Sigmoid colon (tissue), 7 donors: Measurements from ENCODE around the gene RTTN. TPM values are rescaled to one million over a fixed set of nuclear protein-coding genes. Genes with fewer than 3 reads are reported as not detected.

Source experiments
- DNase-seq: peaks from one replicate; pipeline ENCODE4 v3.0.0-alpha.2; 2019
- H3K27ac ChIP-seq, 4 donors: fragments of 200-600 bp; sonication (generic); one replicate each; pipeline ENCODE4 v1.5.1; 2016 to 2019; ENCODE audit warnings: mild to moderate bottlenecking in 1 of 4
- H3K27me3 ChIP-seq, 3 donors: fragments of 200-600 bp; sonication (generic); one replicate each; pipeline ENCODE4 v1.5.1; 2019; ENCODE audit warnings: mild to moderate bottlenecking in 1 of 3
- H3K36me3 ChIP-seq, 4 donors: fragments of 200-600 bp; sonication (generic); one replicate each; pipeline ENCODE4 v1.5.1; 2016 to 2019
- H3K4me1 ChIP-seq, 4 donors: fragments of 200-600 bp; sonication (generic); one replicate each; pipeline ENCODE4 v1.5.1; 2017 to 2019
- H3K4me3 ChIP-seq, 4 donors: fragments of 200-600 bp; sonication (generic); one replicate each; pipeline ENCODE4 v1.5.1; 2017 to 2019; ENCODE audit warnings: mild to moderate bottlenecking in 2 of 4, moderate library complexity in 1 of 4
- H3K9me3 ChIP-seq, 4 donors: fragments of 200-600 bp in 3 of 4; sonication (generic) in 3 of 4; one replicate each; pipeline versions ENCODE4 v1.5.1 to v1.6.1; 2013 to 2019
- EP300 ChIP-seq, 4 donors: sonication (generic); formaldehyde crosslinking; IDR thresholded peaks; one replicate each; pipeline ENCODE4 v1.6.1; 2017; ENCODE audit warnings: antibody characterized with exemption in 4 of 4
- POLR2A ChIP-seq, 2 donors: fragments of 450-650 bp; IDR thresholded peaks; one replicate each; pipeline ENCODE4 v1.6.1; 2016; ENCODE audit warnings: antibody characterized with exemption in 2 of 2, mild to moderate bottlenecking in 2 of 2, moderate library complexity in 2 of 2
- POLR2AphosphoS5 ChIP-seq, 4 donors: sonication (generic); formaldehyde crosslinking; IDR thresholded peaks; one replicate each; pipeline ENCODE4 v1.6.1; 2017; ENCODE audit warnings: antibody characterized with exemption in 4 of 4
- WGBS, 2 donors: extraction: QIAGEN DNeasy Blood & Tissue Kit; methylation state at CpG; one replicate each; pipeline ENCODE4 v1.1.7; 2013; 5-methylcytosine and 5-hydroxymethylcytosine counted together
- intact Hi-C: fragments of 100-400 bp; cut with DNase I; formaldehyde crosslinking; loops from one replicate; pipeline ENCODE4 v1.15.1; 2023
- polyA plus RNA-seq, 3 donors: library from polyadenylated mRNA; stranded (reverse); fragments of 200-250 nt; gene quantifications; one replicate each; pipeline ENCODE4 v1.2.3, GENCODE V29; 2013
- total RNA-seq, 4 donors: library from RNA; depleted of rRNA; stranded (reverse); fragments of >200 nt; gene quantifications; one replicate each; pipeline ENCODE4 v1.1.0, GENCODE V29; 2016
- TF ChIP-seq, protein P1 (sequence below), 4 experiments: fragments of 450-650 bp in 3 of 4; fragments of 200-600 bp in 1 of 4; IDR thresholded peaks; one replicate each; pipeline ENCODE4 v1.5.1; 2016 to 2019; ENCODE audit warnings: antibody characterized with exemption in 4 of 4, mild to moderate bottlenecking in 3 of 4, moderate library complexity in 2 of 4
- donor health status: healthy with polysubstance abuse.
- donor health status: Bipolar disorder and iron deficiency.
- donor health status: healthy.

Gene RTTN
- total and polyA plus RNA-seq, 7 donors: 1.4 to 18.2 (median 11.3) TPM

DNA sequence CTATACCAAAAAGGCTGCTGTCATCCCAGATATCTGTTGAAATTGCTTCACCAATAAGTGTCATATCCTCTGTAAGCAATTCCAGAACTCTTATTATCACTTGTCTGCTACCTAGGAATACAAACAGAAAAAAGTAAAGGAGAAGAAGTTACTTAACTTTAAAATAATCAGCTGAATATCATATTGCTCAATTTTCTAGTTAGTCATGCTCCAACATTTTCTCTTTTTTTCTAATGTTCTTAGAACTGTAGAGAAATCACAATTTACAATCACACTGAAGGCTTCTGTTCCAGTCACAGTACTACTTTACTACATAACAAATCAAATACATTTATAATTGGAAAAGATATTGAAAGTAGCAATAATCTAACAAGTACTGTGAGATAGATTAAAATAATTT lies 17.4 kb downstream of the RTTN start:
- Histone ChIP-seq H3K27ac (no peak overlapping the region), H3K4me3 (no peak overlapping the region), H3K27me3 (no peaks in the 10 kb centered on the region), H3K36me3 (peaks cover 0 to 75% (median 4%) of the 10 kb centered on the region in 4 donors), H3K4me1 (no peaks in the 10 kb centered on the region), H3K9me3 (no peaks in the 10 kb centered on the region)
- DNase-seq: no peak
- intact Hi-C loops: no loop called here
- no peak for TF ChIP-seq EP300 (IDR thresholded peaks at IDR 0.05)

DNA sequence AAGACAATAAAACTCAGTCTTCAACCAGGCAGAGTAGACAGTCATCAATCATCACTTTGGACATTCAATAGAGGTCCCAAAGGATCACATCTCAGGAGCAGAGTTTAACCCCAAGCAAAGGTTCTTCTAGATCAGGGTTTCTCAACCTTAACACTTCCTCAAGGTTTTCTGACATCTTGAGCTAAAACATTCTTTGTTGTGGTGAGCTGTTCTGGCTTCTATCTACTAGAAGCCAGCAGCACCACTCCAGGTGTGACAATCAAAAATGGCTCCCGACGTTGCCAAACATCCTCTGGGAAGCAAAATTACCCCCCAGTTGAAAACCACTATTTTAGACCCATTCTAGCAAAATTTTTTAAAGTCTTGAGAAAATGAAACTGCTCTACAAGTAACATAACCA lies 22.0 kb downstream of the RTTN start:
- TF ChIP-seq, protein P1, sequence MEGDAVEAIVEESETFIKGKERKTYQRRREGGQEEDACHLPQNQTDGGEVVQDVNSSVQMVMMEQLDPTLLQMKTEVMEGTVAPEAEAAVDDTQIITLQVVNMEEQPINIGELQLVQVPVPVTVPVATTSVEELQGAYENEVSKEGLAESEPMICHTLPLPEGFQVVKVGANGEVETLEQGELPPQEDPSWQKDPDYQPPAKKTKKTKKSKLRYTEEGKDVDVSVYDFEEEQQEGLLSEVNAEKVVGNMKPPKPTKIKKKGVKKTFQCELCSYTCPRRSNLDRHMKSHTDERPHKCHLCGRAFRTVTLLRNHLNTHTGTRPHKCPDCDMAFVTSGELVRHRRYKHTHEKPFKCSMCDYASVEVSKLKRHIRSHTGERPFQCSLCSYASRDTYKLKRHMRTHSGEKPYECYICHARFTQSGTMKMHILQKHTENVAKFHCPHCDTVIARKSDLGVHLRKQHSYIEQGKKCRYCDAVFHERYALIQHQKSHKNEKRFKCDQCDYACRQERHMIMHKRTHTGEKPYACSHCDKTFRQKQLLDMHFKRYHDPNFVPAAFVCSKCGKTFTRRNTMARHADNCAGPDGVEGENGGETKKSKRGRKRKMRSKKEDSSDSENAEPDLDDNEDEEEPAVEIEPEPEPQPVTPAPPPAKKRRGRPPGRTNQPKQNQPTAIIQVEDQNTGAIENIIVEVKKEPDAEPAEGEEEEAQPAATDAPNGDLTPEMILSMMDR (IDR thresholded peaks at IDR 0.05): no peak
- no peak for TF ChIP-seq POLR2AphosphoS5 (IDR thresholded peaks at IDR 0.05)
- no peak for TF ChIP-seq POLR2A (IDR thresholded peaks at IDR 0.05)
- TF ChIP-seq EP300 (IDR thresholded peaks at IDR 0.05): no peak
- Histone ChIP-seq H3K27me3 (no peaks in the 10 kb centered on the region), H3K4me1 (peaks cover 0 to 10% (median 4%) of the 10 kb centered on the region in 4 donors), H3K36me3 (peaks cover 0 to 32% (median 0%) of the 10 kb centered on the region in 4 donors), H3K27ac (no peak overlapping the region), H3K9me3 (no peaks in the 10 kb centered on the region), H3K4me3 (no peak overlapping the region)
- WGBS, 2 donors: 67 to 93% methylated on average over 2 of the region's 2 CpGs
- no peak for DNase-seq
- intact Hi-C loops: no loop called here

DNA sequence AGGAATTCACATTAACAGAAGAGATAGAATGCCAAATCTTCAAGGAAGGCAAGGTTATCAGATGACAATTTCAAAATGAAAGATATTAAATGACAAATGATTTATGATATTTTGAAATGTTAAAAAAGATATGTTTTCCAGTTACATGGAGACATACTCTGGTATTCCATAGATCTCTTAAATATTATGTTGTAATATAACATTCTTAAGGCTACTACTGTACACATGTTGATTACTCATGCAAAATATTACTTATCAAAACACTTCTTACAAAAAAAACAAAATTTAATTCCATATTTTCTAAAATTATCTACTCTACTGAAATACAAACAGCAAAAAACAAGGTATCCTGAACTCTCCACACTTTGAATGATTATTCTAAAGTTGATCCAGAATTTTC lies 22.9 kb downstream of the RTTN start:
- no peaks in the 10 kb centered on the region for H3K27me3 ChIP-seq
- TF ChIP-seq POLR2A (IDR thresholded peaks at IDR 0.05) (no peak), POLR2AphosphoS5 (IDR thresholded peaks at IDR 0.05) (no peak), EP300 (IDR thresholded peaks at IDR 0.05) (no peak)
- TF ChIP-seq, protein P1 (IDR thresholded peaks at IDR 0.05): no peak
- DNase-seq: no peak
- H3K9me3 ChIP-seq: no peaks in the 10 kb centered on the region
- peaks cover 0 to 24% (median 0%) of the 10 kb centered on the region in 4 donors for H3K36me3 ChIP-seq
- no peak overlapping the region for H3K27ac ChIP-seq
- no peak overlapping the region for H3K4me3 ChIP-seq
- H3K4me1 ChIP-seq: peaks cover 0 to 10% (median 4%) of the 10 kb centered on the region in 4 donors
- intact Hi-C loops: no loop called here

DNA sequence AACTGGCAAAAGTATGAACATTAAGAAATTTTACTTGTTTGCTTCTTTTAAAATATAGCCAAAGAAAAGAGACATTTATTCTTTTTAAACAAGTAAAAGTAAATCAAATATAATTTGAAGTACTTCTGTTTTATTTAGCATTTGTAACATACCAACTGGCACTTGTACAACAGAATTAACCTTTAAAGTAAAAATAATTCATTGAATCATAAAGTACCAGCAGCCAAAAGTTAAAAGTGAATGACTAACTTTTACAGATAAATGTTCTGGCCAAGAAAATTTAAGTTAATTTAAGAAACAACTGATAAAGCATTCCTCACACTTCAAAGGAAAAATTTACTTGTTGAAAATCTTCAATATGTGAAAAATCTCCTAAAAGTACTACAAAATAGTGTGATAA lies 23.8 kb downstream of the RTTN start:
- H3K4me1 ChIP-seq: peaks cover 0 to 10% (median 4%) of the 10 kb centered on the region in 4 donors
- DNase-seq: no peak
- peaks cover 0 to 16% (median 0%) of the 10 kb centered on the region in 4 donors for H3K36me3 ChIP-seq
- no peak for TF ChIP-seq EP300 (IDR thresholded peaks at IDR 0.05)
- TF ChIP-seq POLR2A (IDR thresholded peaks at IDR 0.05): no peak
- TF ChIP-seq POLR2AphosphoS5 (IDR thresholded peaks at IDR 0.05): no peak
- TF ChIP-seq, protein P1 (IDR thresholded peaks at IDR 0.05): no peak
- H3K9me3 ChIP-seq: no peaks in the 10 kb centered on the region
- intact Hi-C loops: no loop called here
- no peak overlapping the region for H3K4me3 ChIP-seq
- no peaks in the 10 kb centered on the region for H3K27me3 ChIP-seq
- H3K27ac ChIP-seq: no peak overlapping the region

DNA sequence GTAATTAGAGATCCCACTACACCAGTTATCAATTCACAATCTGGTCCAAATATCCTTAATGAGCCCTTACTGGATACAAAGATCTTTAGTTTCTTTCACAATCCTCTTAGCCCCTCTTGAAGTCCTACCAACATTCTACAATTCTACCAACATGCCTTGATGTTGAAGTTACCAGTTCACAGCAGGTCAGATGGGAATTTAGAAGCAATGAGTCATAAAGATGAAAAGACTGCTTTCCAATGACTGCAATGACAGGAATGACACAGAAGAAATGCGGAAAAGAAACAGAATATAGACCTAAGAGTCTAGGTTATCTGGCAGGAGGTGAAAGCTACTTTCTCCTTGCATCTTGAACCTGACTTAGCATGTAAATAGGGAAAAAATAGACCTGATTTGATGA lies 24.5 kb downstream of the RTTN start:
- intact Hi-C loops: no loop called here
- 91 to 95% methylated on average over 1 of the region's 1 CpG for WGBS, 2 donors
- TF ChIP-seq, protein P1 (IDR thresholded peaks at IDR 0.05): no peak
- no peak for TF ChIP-seq POLR2AphosphoS5 (IDR thresholded peaks at IDR 0.05)
- TF ChIP-seq POLR2A (IDR thresholded peaks at IDR 0.05): no peak
- no peak for TF ChIP-seq EP300 (IDR thresholded peaks at IDR 0.05)
- no peaks in the 10 kb centered on the region for H3K27me3 ChIP-seq
- no peak overlapping the region for H3K27ac ChIP-seq
- no peak overlapping the region for H3K4me3 ChIP-seq
- H3K9me3 ChIP-seq: no peaks in the 10 kb centered on the region
- H3K4me1 ChIP-seq: peaks cover 0 to 10% (median 4%) of the 10 kb centered on the region in 4 donors
- peaks cover 0 to 9% (median 0%) of the 10 kb centered on the region in 4 donors for H3K36me3 ChIP-seq
- DNase-seq: no peak
